Stimulated activated CD8-positive, alpha-beta memory T cell treated with anti-CD3 and anti-CD28 coated beads, Interleukin-15, amount 100 ng/mL, for 4 hours (primary cell): ENCODE measurements around the gene CHAC2.
A peak's percentile ranks its signal among the peaks of the same experiment; 100 is the strongest.
"Not testable (repeated sequence)": the region's sequence is repeated elsewhere in the genome, so short reads cannot be mapped to it uniquely, and the experiment has no call there.

Experiments used
- DNase-seq, 2 donors: peaks; one replicate each; pipeline ENCODE4 v3.0.0-alpha.2; 2020; ENCODE audit warnings: low read depth in 2 of 2

The CHAC2 gene

GRCh38 chr2:53767405-53768241, at the start of gene CHAC2:
CHAC2 (plus strand) TSS chr2:53767804; CDS start chr2:53767887, 83 bp downstream.
- DNase-seq: peak; percentile 66 to 70

DNA sequence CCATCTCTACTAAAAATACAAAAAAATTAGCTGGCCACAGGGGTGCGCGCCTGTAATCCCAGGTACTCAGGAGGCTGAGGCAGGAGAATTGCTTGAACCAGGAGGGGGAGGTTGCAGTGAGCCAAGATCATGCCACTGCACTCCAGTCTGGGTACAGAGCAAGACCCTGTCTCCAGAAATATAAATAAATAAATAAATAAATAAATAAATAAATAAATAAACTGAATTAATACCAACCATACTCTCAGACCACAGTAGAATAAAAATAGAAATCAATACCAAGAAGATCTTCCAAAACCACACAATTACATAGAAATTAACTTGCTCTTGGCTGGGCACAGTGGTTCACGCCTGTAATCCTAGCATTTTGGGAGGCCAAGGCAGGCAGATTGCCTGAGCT, 46.7 kb upstream of the CHAC2 start:
- DNase-seq: not testable (repeated sequence)

GRCh38 chr2:53724536-53724935, 43.1 kb upstream of the CHAC2 start:
- DNase-seq: no peak

DNA sequence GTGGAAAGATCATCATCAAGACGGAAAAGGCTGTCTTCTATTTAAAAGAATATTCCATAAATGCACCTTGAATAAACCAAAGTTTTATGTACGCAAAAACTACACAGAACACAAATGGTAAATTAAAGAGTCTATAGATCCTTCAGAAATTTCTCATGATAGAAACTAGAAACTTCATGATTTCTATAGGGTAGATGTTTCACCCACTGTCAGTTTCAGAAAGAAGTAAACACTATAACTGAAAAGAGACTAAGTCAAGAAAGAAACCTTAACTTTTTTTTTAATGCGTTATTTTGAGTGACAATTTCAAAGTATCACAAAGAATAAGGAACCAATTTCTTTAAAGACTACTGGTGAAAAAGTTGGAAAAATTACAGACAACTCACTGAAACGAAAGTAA, 41.9 kb upstream of the CHAC2 start:
- no peak for DNase-seq

- no peak for DNase-seq
Measured at GRCh38 chr2:53727921-53728320, 39.7 kb upstream of the CHAC2 start.

GRCh38 chr2:53729143-53729762, 38.4 kb upstream of the CHAC2 start:
- DNase-seq: no peak

- DNase-seq: no peak
Measured at GRCh38 chr2:53737091-53737490, 30.5 kb upstream of the CHAC2 start.

GRCh38 chr2:53739032-53739431, 28.6 kb upstream of the CHAC2 start:
- no peak for DNase-seq

- DNase-seq: no peak
Measured at GRCh38 chr2:53740170-53740569, 27.4 kb upstream of the CHAC2 start.

DNA sequence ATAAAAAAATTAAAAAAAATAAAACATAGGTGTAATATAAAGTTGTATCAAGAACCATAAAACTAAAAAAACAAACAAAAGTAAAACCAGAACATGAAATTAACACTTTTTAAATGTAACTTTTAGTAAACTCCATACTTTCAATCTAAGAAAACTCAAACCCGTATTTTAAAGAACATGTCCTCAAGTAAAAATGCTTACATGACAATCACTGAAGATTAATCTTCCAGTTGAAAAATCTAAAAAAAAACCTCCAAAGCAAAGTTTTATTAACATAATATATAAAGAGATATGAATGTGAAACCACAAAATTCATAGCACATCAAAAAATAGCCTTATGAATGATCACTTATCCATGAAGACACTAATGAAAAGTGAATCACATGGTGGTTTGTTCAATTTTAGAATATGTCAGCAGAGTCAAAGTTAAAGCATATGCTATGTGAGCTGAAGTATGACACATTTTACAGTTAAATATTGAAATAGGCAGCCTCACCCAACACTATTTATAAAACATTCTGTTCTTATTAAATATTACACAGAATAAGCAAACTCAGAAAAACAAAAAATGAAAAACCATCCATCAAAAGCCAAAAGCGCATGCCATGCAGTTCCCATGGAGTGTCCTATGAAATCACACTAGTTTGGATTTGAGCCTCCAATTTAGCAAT, 23.1 kb upstream of the CHAC2 start:
- no peak for DNase-seq

DNA sequence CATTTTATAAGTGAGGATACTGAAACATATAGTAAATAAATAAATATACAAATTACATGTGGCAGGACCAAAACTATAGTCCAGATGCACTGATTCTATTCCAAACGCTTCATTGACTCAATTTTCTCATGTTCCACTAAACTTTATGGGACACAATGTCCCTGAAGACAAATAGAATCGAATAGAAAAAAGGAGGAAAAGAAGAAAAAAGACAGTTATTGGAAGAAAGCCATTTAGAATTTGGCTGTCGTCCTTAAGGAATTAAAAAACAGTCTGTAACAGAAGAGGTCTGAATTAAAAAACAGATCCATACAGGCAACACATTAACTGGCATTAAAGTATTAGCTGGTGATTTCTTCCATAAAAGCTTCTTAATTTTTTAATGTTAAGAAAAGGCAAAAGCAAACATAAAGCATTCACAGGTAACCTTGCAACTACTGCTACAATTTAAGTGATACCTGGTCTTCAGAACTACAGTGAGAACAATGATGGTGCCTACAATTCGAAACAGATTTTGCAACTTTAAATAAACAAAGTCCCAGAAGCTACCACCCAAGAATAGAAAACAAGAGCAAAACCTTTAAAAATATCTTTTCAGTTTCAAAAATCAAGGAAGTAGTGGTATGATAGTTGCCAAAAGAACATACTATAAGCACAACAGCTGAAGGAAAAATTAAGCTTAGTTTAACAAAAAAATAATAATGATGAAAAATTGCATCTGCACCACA, 17.4 kb upstream of the CHAC2 start:
- no peak for DNase-seq

GRCh38 chr2:53751728-53752127, 15.9 kb upstream of the CHAC2 start:
- DNase-seq: no peak

DNA sequence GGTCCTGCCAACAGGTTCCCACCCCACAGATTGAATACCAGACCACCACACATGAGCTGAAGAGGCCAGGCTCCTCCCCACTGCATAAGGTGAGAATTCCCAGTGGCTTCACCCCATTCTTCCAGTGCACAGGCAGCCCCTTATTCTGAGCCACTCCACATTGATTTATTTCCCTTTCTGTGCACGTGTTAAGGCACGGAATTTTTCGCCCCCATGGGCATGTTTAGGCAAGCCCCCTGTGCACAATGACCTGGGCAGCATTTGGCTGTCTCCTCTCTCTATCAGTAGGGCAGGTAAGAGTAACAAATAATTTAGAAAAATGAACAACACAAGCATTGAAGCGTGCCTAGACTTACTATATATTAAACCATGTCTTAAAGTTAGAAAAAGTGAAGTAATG, 15.2 kb upstream of the CHAC2 start:
- DNase-seq: no peak

- no peak for DNase-seq
Measured at GRCh38 chr2:53753041-53753440, 14.6 kb upstream of the CHAC2 start.

GRCh38 chr2:53755121-53755520, 12.5 kb upstream of the CHAC2 start:
- no peak for DNase-seq

DNA sequence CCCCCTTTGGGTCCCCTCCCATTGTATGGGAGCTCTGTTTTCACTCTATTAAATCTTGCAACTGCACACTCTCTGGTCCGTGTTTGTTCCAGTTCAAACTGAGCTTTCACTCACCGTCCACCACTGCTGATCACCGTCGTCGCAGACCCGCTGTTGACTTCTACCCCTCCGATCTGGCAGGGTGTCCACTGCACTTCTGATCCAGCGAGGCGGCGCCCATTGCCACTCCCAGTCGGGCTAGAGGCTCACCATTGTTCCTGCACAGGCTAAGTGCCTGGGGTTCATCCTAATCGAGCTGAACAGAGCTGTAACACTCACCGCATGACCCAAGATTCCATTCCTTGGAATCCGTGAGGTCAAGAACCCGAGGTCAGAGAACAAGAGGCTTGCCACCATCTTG, 11.0 kb upstream of the CHAC2 start:
- DNase-seq: no peak

DNA sequence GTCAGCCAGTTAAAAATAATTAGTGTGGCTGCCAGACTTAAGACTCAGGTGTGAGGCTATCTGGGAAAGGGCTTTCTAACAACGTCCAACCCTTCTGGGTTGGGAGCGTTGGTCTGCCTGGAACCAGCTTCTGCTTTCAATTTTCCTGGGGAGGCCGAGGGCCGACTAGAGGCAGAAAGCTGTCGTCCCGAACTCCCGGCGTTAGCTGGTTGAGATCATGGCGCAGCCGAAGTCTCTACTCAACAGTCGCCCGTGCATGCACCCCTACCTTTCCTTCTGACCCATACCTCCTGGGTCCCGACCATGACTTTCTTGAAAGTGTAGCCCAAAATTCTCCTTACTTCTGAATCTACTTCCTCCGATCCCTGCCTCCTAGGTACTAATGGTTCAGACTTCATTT, 10.4 kb upstream of the CHAC2 start:
- DNase-seq: not testable (repeated sequence)

GRCh38 chr2:53765767-53766166, 1.8 kb upstream of the CHAC2 start:
- DNase-seq: no peak

DNA sequence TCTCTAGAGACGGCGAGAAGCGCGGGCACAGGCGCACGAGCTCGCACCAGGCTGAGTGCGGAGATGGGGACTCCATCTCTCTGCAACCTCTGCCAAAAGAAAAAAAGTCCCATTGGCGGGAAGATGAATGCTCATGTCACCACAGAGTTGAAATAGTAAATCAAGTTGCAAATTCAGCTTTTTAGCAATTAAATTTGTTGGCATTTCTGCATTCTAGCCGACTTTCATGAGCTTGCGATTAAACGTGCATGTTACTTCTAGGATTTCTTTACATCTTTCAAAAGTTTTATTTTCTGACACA, 588 bp downstream of the CHAC2 start:
- DNase-seq: no peak

DNA sequence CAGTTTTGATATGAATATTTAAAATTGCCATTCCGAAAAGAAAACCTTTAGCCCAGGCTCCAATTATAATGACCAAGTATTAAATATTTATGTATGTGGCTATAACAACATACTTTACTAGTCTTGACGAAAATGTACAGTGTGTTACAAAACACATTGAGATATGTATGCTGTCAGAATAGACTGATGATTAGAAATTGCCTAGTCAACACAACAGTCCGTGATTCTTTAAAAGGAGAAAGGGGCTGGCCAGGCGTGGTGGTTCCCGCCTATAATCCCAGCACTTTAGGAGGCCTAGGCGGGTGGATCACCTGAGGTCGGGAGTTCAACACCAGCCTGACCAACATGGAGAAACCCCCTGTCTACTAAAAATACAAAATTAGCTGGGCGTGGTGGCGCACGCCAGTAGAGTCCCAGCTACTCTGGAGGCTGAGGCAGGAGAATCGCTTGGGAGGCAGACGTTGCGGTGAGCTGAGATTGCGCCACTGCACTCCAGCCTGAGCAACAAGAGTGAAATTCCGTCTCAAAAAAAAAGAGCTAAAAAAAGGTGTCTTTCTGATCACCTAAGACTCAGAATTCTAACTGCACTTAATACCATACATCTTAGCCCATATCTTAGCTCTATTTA, 1.8 kb downstream of the CHAC2 start:
- no peak for DNase-seq

DNA sequence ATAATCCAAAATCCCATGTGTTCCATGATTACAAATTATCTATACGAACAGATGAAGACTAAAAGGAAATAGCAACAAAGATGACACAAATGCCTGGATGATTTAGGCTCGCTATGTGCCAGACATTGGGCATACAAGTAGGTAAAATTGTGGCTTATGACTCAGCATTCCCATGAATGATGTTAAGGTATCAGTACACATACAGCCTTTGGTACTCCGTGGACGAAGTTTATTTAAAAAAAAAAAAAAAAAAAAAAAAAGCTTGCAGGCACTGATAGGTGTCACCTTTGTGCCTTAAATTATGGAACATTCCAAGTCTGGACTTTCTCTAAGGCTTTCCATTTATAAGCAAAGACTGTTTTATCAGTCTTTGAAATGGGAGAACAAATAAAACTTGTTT, 2.7 kb downstream of the CHAC2 start:
- no peak for DNase-seq

DNA sequence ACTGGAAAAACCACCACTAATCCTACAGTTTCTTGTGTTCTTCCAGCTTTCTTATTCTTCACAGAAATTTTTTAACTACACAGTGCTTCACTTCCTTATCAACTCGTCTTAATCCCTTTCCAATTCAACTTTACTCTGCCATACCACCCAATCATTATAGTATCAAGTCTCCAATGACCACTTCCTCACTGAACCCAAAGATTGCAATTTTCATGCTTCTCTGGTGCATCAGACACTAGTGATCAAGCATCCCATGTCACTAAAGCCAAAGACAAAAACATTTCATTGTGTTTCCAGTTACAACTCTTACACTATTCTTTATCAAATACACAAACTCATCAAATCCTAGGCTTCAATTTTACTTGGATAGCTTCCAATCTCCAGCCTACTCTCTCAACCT, 9.5 kb downstream of the CHAC2 start:
- DNase-seq: no peak
